Caco-2 (cell line): ENCODE results near the gene ZDHHC22. TPM values are rescaled to one million over a fixed set of nuclear protein-coding genes. Genes with fewer than 3 reads are reported as not detected.

ENCODE experiments used
- BruUV-seq: library from RNA; stranded (reverse); fragments of 400-500 nt; replicated peaks from 2 replicates; lab custom pipeline; 2021; lab: Mats Ljungman, UMichigan
- CTCF ChIA-PET: fragments of 300-600 bp; sonication (Branson Sonifier 250); formaldehyde crosslinking; loops from one replicate; lab custom pipeline; 2022; ENCODE audit warnings: antibody characterized with exemption; lab: Charles Lee
- POLR2A ChIA-PET: fragments of 300-600 bp; sonication (Branson Sonifier 250); formaldehyde crosslinking; loops from one replicate; lab custom pipeline; 2022; ENCODE audit warnings: antibody characterized with exemption; lab: Charles Lee
- DNase-seq, 2 experiments: peaks; one replicate each; pipeline versions ENCODE4 v3.0.0 to v3.0.0-alpha.2; 2020 to 2022
- H3K27me3 ChIP-seq: replicated peaks from 2 replicates; pipeline ENCODE4 v1.6.0; 2011; ENCODE audit warnings: low read length; ENCODE audit not compliant: control insufficient read depth, insufficient read depth
- H3K36me3 ChIP-seq: 2 replicates; pipeline ENCODE4 v1.5.1; 2011; ENCODE audit warnings: low read length; ENCODE audit not compliant: control insufficient read depth, insufficient read depth
- H3K4me1 ChIP-seq: fragments of 250-450 bp; sonication (Bioruptor Pico); 2 replicates; pipeline ENCODE4 v1.5.1; 2020; ENCODE audit warnings: mild to moderate bottlenecking
- H3K4me3 ChIP-seq: 2 replicates; pipeline ENCODE4 v1.5.1; 2011; ENCODE audit warnings: low read depth, mild to moderate bottlenecking, control low read depth, low read length
- H3K9me3 ChIP-seq: fragments of 250-450 bp; sonication (Bioruptor Pico); 2 replicates; pipeline ENCODE4 v1.5.1; 2020; ENCODE audit warnings: mild to moderate bottlenecking, moderate library complexity
- H3K27ac Mint-ChIP-seq: one replicate; pipeline ENCODE4 v1.8.0; 2022; ENCODE audit warnings: mixed read lengths; ENCODE audit not compliant: unreplicated experiment
- H3K27me3 Mint-ChIP-seq: one replicate; pipeline ENCODE4 v1.8.0; 2022; ENCODE audit warnings: mixed read lengths; ENCODE audit not compliant: insufficient read depth, unreplicated experiment
- H3K36me3 Mint-ChIP-seq: one replicate; pipeline ENCODE4 v1.8.0; 2022; ENCODE audit warnings: mild to moderate bottlenecking, mixed read lengths; ENCODE audit not compliant: insufficient read depth, unreplicated experiment
- H3K4me1 Mint-ChIP-seq: one replicate; pipeline ENCODE4 v1.8.0; 2022; ENCODE audit warnings: low read depth, mixed read lengths; ENCODE audit not compliant: unreplicated experiment
- H3K4me3 Mint-ChIP-seq: one replicate; pipeline ENCODE4 v1.8.0; 2022; ENCODE audit warnings: mild to moderate bottlenecking, moderate library complexity, mixed read lengths; ENCODE audit not compliant: unreplicated experiment
- H3K9me3 Mint-ChIP-seq: one replicate; pipeline ENCODE4 v1.8.0; 2022; ENCODE audit warnings: mixed read lengths; ENCODE audit not compliant: unreplicated experiment
- intact Hi-C: fragments of 100-400 bp; cut with micrococcal nuclease; formaldehyde crosslinking; loops from one replicate; pipeline ENCODE4 v1.10.0; 2022; ENCODE audit not compliant: unreplicated experiment
- total RNA-seq: library from RNA; stranded (reverse); gene quantifications from 2 replicates; pipeline ENCODE4 v1.2.3, GENCODE V29; 2022
- TF ChIP-seq, protein P1 (sequence below), 2 experiments: fragments of 200-600 bp in 1 of 2; IDR thresholded peaks; 1 replicate in 1 of 2; 2 replicates in 1 of 2; pipeline versions ENCODE4 v1.5.1 to v1.8.0; 2011 to 2022; ENCODE audit warnings: antibody characterized with exemption in 1 of 2, control low read depth in 1 of 2, inconsistent platforms in 1 of 2, low read depth in 1 of 2, low read length in 1 of 2, mild to moderate bottlenecking in 1 of 2, moderate library complexity in 1 of 2; ENCODE audit not compliant: insufficient read depth in 1 of 2, severe bottlenecking in 1 of 2, unreplicated experiment in 1 of 2

The ZDHHC22 gene
- total RNA-seq, 1 experiment from 2014 or later = not detected

DNA sequence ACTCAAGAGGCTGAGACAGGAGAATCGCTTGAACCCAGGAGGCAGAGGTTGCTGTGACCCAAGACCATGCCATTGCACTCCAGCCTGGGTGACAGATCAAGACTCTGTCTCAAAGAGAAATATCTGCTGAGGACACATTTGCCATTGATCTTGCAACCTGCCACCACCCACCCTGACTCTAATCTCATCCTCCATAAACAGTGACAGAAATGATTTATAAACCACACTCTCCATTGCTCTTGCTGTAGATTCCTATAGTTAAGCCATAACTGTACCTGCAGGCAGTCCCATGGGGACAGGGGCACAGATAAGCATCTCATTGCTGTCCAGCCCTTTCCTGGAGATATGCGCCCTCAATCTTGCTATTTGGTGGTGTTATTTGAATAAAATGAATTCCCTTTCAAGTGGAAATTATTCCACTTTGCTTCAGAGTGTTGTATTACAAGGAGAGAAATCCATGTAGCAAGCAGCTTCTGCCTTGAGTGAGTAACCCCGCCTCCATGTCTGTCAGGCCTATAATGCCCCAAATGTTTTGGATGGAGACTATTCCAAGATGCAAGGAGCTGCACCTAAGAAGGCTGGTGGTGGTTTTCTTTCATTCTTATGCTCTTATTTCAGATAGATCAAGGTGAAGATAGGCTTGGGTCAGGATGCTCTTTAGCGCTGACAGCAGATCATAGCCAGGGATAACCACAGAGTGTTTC lies 3.0 kb upstream of the ZDHHC22 start:
- H3K27me3 ChIP-seq = peaks cover 3% of the 10 kb centered on the region
- ChIA-PET POLR2A (no interaction called here), CTCF (no interaction called here)
- H3K9me3 Mint-ChIP-seq = no peaks in the 10 kb centered on the region
- no peaks in the 10 kb centered on the region for H3K36me3 Mint-ChIP-seq
- peaks cover 26% of the 10 kb centered on the region for H3K27me3 Mint-ChIP-seq
- BruUV-seq = no TSS peak
- TF ChIP-seq, protein P1, sequence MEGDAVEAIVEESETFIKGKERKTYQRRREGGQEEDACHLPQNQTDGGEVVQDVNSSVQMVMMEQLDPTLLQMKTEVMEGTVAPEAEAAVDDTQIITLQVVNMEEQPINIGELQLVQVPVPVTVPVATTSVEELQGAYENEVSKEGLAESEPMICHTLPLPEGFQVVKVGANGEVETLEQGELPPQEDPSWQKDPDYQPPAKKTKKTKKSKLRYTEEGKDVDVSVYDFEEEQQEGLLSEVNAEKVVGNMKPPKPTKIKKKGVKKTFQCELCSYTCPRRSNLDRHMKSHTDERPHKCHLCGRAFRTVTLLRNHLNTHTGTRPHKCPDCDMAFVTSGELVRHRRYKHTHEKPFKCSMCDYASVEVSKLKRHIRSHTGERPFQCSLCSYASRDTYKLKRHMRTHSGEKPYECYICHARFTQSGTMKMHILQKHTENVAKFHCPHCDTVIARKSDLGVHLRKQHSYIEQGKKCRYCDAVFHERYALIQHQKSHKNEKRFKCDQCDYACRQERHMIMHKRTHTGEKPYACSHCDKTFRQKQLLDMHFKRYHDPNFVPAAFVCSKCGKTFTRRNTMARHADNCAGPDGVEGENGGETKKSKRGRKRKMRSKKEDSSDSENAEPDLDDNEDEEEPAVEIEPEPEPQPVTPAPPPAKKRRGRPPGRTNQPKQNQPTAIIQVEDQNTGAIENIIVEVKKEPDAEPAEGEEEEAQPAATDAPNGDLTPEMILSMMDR (IDR thresholded peaks at IDR 0.05; ENCODE audit: insufficient read depth in 1 of 2, low read depth in 1 of 2, low read length in 1 of 2, severe bottlenecking in 1 of 2, unreplicated experiment in 1 of 2) = no peak
- DNase-seq = no peak
- intact Hi-C loops = no loop called here
- no peak overlapping the region for H3K4me3 ChIP-seq
- no peaks in the 10 kb centered on the region for H3K9me3 ChIP-seq
- no peaks in the 10 kb centered on the region for H3K4me1 ChIP-seq
- no peaks in the 10 kb centered on the region for H3K4me1 Mint-ChIP-seq
- no peak overlapping the region for H3K27ac Mint-ChIP-seq
- no peak overlapping the region for H3K4me3 Mint-ChIP-seq
- H3K36me3 ChIP-seq = no peaks in the 10 kb centered on the region

DNA sequence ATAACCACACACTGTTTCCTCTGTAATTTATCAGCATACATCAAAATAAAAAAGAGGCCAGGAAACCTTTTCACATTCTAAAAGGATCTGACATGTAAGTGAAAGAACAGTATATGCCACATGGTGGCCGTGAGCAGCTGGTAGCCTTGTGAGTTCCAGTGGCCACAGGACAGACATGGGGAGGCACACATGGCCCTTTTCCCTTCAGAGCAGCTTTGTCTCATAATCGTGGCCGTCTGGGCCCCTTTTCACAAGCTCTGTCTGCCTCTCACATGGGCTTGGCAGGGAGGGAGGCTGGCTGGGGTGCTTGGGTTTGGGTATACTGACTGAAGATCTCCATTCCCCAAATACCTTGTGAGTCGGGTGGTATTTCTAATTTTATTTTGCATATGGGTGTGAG lies 1.5 kb upstream of the ZDHHC22 start:
- no peaks in the 10 kb centered on the region for H3K36me3 ChIP-seq
- Mint-ChIP-seq H3K36me3 (no peaks in the 10 kb centered on the region), H3K4me3 (no peak overlapping the region), H3K27me3 (peaks cover 36% of the 10 kb centered on the region), H3K27ac (no peak overlapping the region), H3K4me1 (no peaks in the 10 kb centered on the region), H3K9me3 (no peaks in the 10 kb centered on the region)
- TF ChIP-seq, protein P1 (IDR thresholded peaks at IDR 0.05; ENCODE audit: insufficient read depth in 1 of 2, low read depth in 1 of 2, low read length in 1 of 2, severe bottlenecking in 1 of 2, unreplicated experiment in 1 of 2) = no peak
- intact Hi-C loops = no loop called here
- no TSS peak for BruUV-seq
- CTCF ChIA-PET = interaction anchor here (1.4 kb wide), 2 partner anchors 8 to 173 kb away, joined by 5 read pairs; no protein-coding TSS in a partner anchor
- peaks cover 3% of the 10 kb centered on the region for H3K27me3 ChIP-seq
- no peaks in the 10 kb centered on the region for H3K4me1 ChIP-seq
- POLR2A ChIA-PET = no interaction called here
- H3K9me3 ChIP-seq = no peaks in the 10 kb centered on the region
- DNase-seq = no peak
- no peak overlapping the region for H3K4me3 ChIP-seq

DNA sequence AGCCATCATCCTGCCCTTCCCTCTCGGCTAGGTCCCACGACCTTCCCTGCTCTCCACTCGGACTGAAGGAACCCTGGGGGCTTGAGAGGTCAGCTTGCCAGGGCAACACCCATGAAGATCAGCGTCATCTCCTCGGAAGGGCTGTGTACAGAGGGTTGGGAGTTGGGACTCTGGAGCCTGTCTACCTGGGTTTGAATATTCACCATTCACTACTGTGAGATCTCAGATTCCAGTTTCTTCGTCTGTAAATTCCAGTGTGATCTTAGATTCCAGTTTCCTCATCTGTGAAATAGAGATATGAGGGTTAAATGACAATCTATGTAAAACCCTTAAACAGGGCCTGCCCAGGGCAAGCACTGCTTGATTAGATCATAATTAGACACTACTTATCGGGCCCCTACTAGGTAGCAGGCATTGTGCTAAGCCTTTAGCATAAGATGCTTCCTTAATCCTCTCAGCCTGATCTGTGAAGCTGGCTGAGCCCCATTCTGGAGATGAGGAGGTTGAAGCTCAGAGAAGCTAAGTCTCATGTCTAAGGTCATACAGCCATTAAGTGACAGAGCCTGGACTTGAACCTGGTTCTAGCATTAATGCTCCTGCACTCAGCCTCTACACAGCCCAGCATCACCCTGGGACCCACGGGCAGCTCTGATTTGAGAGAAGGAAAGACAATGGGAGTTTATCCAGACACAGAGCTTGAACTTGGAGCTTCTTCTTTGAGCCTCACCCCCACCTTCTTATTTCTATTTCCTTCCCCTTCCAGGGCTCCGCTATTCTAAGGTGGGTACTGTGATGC lies 612 bp upstream of the ZDHHC22 start:
- CTCF ChIA-PET = interaction anchor here (1.4 kb wide), 2 partner anchors 9 to 174 kb away, joined by 5 read pairs; no protein-coding TSS in a partner anchor
- intact Hi-C loops = no loop called here
- peaks cover 39% of the 10 kb centered on the region for H3K27me3 Mint-ChIP-seq
- H3K27ac Mint-ChIP-seq = no peak overlapping the region
- H3K36me3 Mint-ChIP-seq = no peaks in the 10 kb centered on the region
- H3K36me3 ChIP-seq = no peaks in the 10 kb centered on the region
- BruUV-seq = no TSS peak
- POLR2A ChIA-PET = no interaction called here
- no peak for DNase-seq
- H3K9me3 ChIP-seq = no peaks in the 10 kb centered on the region
- peak overlapping the region; percentile 63 for H3K4me3 Mint-ChIP-seq
- no peak overlapping the region for H3K4me3 ChIP-seq
- no peaks in the 10 kb centered on the region for H3K4me1 ChIP-seq
- TF ChIP-seq, protein P1 (IDR thresholded peaks at IDR 0.05; ENCODE audit: insufficient read depth in 1 of 2, low read depth in 1 of 2, low read length in 1 of 2, severe bottlenecking in 1 of 2, unreplicated experiment in 1 of 2) = no peak
- H3K27me3 ChIP-seq = peaks cover 3% of the 10 kb centered on the region
- no peaks in the 10 kb centered on the region for H3K9me3 Mint-ChIP-seq
- no peaks in the 10 kb centered on the region for H3K4me1 Mint-ChIP-seq
